GM19238 (cell line): ENCODE results near the gene BAIAP2.
"Not testable (repeated sequence)": the region's sequence is repeated elsewhere in the genome, so short reads cannot be mapped to it uniquely, and the experiment has no call there.

Source experiments
- DNase-seq: peaks from one replicate; pipeline ENCODE4 v3.0.0; 2011; ENCODE audit warnings: low spot score; ENCODE audit not compliant: insufficient read length

Gene BAIAP2

DNA sequence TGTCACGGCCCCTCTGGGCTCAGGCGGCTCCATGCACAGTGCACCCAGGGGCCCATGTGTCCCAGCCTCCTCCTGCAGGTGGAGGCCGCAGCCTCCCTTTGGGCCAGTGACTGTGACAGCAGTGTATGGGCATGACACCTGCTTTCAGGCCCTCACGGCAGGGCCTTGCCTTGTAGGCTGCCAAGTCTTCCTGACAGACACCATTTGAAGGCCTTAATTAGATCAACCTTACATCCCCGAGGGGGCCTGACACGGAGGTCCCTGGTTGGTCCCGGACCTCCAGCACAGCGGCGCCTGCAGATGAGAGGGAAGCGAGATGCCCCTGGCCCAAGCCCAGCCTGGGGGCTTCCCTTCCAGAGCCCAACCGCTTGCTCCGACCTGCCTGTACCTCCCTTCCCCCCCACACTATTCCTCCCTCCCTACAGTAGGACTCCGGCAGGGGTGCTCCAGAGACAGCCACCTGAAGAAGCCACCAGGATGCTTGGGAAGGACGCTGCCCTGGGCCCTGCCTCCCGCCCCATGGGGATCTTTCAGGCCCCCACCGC lies 31.9 kb downstream of the BAIAP2 start:
- no peak for DNase-seq

DNA sequence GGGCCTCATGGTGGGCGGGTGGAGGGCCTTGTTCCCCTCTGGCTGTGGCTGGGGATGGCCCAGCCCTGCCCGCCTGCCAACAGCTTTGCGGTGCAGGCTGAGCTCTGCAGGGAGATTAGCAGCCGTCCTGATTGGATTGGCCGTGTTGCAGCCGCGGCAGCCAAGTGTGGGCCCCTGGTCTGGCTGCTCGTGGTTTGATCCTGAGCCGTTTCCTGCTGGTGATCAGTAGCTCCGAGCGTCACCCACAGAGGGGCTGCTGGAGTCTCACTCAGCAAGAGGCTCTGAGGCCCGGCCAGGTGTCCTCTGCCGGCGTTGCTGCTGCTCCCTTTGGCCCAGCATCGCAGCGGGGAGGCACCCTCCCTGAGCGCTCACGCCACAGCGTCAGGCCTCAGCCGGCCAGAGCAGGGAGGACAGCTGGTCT lies 32.5 kb downstream of the BAIAP2 start:
- DNase-seq, result no peak

DNA sequence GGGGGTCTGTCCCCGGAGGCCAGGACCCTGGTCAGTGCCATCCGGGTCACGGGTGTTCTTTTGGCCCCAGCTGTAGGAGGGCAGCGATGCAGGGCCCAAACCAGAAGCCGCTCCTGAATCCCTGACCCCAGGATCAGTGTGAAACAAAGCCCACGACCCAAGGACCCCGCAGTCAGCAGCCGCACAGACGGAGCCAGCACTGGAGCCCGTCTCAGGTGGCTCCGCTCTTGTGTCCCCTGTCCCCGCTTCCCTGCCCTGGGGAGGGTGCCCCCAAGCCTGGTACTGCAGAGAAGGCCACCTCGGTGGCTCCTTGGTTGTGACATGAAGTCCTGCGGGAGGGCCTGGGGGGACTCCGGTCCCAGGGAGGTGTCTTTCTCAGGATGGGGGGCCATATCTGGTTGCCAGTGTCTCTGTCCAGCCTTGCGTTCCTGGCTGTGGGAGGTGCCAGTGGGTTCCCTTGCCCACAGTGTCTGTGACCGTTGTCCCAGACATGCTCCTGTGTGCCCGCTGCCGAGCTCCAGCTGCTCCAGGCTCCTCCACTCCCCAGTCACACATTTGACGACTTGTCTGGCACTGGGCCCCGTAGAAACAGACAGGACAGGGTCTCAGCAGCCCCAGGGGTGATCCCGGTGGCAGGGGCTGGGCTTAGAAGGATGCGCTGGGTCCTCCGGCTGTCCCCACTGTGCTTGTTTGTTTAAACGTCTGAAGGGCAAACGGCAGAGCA lies 33.6 kb downstream of the BAIAP2 start:
- DNase-seq, result no peak

DNA sequence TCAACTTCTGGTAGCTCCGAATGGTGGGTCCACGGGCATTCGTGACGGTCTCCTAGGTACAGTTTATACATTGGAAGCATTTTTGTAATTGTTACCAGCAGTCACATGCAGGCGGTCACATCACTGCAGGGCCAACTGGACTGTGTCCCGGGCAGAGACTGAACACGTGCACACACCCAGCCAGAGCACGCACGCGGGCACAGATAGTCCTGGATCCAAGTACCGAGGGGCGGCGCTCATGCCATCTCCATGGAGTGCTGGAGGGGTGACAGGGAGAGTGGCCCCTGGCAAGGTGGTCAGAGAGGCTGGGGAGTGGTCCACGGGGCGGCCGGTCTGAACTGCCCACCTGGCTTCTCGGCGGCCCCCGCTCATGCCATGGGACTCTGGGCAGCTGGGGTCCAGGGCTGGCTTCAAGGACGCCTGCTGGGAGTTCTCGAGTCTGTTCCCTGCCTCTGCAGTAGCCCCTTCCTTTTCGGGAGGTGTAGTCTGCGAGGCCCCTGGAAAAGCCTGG lies 34.2 kb downstream of the BAIAP2 start:
- no peak for DNase-seq

DNA sequence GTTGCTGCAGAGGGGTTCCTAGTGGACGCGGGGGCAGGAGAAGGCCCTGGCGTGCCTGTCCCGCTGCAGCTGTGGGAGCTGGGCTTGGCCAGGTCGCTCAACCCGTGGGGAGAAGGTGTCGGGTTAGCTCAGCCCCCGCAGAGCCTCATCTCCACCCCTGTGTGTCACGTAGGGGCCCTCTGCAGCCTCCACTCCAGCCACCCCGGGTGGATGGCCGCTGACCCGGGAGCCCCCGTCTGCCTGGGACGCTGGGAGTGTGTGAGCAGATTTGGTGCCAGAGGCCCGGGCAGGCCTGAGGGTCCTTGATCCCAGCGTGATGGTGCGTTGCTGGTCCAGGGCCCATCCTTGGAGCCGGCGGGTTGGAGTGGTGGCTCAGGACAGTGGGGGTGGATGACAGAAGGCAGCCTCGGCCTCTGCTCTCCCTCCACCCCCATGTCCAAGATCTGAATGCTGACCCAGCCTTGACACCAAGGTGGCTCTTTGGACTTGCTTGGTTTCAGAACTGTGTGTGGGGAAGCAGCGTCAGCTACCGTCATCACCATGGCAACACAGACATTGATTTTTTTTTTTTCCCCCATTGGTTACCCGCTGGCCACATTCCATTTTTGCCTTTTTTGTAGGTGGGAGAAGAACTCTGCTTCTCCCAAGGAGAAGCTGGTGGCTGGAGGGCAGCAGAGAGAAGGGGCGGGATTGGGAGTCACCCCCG lies 35.7 kb downstream of the BAIAP2 start:
- DNase-seq, result no peak

DNA sequence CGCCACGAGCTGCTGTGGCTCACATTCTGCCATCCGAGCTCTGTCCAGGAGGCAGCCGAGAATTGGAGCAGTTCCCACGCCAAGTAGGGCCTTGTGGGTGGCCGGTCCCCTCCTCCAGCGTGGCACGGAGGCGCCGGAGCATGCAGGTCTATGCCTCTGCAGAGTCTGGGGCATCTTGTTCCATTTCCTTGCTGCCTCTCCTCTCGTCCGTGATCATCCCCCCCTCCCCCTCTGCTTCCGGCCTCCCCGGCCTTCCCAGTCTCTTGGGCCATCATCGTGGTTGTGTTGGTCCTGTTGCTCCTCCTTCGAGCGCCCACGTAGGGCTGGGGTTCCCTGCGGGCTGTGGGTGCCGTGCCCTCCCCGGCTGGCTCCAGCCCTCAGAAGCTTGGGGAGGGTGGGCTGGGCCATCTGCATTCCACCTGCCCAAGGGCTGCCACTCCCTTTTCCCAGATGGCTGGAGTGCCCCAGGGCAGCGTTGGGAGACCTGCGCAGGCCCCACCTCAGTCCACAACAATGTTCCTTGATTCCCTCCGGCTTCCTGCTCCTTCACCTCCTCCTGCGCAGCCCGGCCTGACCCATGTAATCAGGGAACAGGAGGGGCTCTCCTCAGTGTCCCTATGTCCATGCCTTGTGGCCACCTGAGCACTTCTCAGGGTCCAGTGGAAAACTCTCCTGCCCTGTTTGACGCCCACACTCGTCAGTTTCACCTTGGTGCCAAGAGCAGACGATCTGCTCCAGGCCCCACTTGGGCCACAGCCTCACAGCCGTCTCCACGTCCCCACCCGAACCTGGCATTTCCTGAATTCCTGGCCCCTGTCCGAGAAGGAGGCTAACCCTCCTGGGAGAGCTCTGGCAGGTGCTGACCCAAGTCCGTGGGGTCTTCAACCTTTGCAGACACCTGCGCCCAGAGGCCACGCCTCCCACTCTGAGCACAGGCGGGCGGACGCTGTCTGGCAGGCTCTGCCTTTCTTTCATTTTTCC lies 37.1 kb downstream of the BAIAP2 start:
- DNase-seq, result no peak

DNA sequence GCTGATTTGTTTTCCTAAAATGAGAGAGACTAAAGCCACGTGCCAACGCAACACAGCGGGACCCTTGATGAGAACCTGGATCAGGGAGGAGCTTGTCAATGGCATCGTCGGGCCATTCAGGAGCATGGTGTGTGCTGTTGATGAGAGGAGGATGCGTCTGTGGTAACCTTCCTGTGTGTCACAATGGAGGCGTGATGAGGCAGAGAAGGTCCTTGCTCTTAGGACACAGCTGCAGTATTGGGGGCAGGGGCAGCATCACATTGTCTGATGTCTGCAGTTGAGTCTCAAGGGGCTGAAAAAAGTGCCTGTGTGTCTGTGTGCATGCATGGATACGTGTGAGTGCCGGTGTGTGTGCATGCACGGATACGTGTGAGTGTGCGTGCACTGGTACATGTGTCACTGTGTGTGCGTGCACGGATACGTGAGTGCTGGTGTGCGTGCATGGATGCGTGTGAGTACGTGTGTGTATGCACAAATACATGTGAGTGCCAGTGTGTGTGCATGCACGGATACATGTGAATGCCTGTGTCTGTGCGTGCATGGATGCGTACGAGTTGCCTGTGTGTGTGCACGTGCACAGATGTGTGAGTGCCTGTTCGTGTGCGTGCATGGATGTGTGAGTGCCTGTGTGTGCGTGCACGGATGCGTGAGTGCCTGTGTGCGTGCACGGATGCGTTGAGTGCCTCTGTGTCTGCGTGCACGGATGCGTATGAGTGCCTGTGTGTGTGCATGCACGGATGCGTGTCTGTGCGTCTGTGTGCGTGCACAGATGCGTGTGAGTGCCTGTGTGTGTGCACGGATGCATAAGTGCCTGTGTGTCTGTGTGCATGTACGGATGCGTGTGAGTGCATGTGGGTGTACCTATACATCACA lies 39.3 kb downstream of the BAIAP2 start:
- no peak for DNase-seq

DNA sequence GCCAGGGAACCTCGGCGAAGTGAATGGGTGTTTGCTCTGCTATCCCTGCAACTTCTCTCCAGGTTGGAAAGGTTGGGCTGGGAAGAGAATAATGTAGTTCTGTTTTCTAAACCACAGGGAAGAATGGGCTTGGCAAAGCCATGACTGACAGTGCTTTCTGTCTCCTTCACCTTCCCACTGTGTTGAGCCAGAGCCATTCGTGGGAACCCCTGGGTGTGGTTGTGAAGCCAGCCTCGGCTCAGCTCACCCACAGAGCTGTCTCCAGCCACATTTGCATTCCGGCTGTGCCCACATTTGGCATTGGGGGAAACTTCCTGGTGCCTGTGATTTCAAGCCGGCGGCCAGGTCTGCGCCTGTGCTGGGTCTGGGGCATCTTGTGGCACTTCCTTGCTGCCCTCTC lies 39.9 kb downstream of the BAIAP2 start:
- DNase-seq, result no peak

DNA sequence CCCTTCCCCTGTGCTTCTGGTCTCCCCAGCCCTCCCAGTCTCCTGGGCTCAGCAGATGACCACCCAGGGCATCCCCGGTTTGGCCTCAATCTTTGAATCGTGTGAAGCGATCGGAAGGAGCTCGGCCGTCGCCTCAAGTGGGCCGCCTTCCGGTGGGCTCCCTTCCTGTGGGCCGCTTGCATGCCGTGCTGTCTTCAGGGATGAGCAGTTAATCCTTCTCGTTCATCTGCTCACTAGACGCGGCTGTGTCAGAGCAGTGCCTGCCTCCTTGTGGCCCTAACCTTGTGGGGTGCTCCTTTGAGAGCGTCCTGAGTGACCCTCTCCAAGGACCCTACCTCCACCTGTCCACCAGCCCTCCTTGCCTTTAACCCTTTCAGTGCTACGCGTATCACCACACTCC lies 40.4 kb downstream of the BAIAP2 start:
- DNase-seq, result no peak

DNA sequence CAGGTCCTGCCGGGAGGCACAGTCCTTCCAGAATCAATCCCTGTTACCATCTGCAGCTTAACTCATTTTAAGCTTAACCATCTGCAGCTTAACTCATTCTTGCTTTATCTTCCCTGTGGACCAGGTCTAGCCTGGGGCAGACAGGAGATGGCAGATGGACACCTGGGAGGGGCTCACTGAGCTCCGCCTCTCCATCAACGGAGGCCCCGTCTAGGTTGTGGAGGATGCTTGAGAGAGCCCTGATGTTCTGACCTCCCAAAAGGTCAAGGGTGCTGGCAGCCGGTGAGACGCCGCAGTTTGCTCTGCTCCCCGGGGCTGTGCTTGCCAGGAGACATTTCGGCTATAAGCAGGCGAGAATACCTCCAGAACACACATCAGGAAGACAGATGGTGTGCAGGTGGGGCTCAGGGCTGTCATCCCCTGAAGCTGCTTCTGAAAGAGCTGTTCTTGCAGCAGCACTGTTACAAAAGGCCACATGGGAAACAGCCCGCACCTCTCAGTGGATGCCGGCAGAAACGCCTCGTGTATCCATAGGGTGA lies 41.3 kb downstream of the BAIAP2 start:
- no peak for DNase-seq

DNA sequence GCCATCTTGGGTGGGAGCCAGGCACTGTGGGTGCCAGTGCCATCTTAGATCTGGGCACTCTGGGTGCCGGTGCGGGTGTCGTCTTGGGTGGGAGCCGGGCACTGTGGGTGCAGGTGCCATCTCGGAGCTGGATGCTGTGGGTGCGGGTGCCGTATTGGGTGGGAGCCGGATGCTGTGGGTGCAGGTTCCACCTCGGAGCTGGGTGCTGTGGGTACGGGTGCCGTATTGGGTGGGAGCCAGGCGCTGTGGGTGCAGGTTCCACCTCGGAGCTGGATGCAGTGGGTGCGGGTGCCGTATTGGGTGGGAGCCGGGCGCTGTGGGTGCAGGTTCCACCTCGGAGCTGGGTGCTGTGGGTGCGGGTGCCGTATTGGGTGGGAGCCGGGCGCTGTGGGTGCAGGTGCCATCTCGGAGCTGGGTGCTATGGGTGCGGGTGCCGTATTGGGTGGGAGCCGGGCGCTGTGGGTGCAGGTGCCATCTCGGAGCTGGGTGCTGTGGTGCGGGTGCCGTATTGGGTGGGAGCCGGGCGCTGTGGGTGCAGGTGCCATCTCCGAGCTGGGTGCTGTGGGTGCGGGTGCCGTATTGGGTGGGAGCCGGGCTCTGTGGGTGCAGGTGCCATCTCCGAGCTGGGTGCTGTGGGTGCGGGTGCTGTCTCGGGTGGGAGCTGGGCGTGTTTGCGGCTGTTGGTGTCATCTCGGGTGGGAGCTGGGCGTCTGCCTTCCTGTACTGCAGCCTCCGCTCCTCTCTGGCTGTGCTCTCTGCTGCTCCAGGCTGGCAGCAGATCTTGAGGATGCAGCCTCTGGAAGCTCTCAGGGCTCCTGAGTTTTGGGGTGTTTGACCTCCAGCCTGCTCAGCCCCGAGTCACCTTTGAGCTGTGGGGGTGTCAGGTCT lies 43.3 kb downstream of the BAIAP2 start:
- DNase-seq, result not testable (repeated sequence)

DNA sequence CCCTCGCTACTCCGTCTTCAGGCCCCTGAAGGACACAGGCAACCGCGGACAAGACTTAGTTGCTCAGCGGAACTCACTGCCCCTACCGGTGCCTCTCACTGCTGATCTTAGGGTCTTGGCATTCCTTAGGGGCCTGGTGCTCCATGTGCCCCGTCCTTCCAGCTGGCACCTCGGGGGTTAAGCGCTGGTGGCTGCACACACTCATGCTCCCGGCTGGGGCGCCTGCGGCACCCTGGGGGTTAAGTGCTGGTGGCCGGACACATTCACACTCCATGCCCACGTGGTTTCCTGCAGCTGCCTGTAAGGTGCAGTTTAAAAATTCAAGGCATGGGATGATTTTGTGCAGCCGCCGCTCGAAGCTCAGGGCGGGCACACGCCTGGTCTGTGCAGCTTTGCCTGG lies 45.1 kb downstream of the BAIAP2 start:
- DNase-seq, result no peak

DNA sequence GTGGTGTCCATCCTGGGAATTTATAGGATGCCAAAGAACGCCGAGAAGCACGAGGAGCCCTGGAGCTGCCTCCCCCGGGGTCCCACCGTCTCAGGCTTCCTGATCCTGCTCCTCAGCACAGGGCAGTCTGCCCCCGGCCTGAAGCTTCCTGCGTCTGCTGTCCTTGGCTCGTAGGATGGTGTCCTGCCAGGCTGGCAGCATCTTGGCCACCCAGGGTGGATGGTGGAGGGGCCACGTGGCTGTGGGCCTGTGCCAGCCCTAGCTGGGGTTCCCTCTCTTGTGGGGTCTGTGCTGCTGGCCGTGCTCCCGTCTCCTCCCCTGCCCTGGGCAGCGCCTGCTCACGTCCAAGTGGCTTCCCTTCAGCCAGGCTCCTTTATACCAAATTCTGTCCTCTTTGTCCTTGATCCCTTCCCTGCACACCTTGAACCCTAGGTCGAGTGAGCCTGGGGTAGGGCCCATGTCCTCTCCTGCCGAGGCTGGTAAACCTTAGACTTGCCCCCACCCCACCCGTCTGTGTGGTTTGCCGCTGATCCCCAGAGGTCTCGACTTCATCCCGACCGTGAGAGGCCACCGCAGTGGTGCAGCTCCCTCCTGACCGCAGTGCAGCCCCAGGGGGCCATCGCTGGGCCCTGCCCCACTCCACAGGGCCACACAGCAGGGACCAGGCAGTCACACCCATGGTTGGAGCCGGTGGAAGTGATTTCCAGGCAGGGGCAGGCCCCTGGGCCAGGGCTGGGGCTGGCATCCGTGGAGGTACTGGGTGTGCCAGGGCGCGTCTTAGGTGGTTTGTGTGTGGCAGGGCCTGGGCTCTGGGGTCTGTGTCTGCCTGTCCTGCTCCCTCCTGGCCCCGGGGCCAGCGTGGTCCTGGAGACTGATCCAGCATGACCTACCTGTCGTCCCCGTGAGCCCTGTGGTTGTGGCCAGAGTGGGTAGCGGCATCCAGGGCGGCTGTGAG lies 46.5 kb downstream of the BAIAP2 start:
- DNase-seq, result no peak

DNA sequence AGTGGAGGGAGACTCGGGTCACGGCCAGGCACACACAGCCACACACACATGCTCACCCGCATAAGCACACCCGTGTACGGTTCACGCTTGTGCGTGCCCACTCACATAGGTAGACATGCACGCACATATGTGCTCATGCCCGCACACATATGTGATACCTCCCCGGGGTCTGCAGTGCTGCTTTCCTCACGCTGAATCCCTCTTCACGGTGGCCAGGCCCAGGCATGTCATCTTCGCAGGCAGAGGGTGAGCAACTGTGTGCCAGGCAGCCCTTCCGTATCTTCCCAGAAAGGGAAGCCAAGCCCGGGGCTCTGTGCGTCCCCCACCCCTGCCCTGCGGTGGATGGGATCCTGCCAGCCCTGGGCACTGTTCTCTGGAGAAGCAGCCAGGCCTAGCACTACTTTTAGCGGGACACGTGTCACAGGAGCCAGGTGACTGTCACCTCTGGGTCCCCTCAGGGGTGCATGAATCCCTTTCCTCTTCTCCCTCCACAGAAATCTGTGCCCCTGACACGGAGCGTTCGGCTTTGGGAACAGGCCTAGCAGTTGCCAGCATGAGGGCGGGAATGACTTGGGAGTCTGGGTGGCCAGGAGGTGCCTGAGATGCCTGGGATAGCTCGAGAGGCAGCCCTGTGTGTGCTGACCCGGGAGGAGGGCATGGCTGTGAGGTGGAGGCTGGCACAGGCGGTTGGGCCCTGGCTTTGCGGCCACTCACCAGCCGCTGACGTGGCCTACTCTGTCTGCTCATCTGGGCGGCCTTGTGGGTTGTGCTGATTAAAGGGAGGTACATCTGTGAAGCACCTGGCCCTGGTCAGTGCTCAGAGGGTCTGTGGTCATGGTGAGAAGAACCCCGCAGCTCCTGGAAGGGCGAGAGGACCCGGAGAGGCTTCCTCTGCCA lies 47.5 kb downstream of the BAIAP2 start:
- DNase-seq, result no peak

DNA sequence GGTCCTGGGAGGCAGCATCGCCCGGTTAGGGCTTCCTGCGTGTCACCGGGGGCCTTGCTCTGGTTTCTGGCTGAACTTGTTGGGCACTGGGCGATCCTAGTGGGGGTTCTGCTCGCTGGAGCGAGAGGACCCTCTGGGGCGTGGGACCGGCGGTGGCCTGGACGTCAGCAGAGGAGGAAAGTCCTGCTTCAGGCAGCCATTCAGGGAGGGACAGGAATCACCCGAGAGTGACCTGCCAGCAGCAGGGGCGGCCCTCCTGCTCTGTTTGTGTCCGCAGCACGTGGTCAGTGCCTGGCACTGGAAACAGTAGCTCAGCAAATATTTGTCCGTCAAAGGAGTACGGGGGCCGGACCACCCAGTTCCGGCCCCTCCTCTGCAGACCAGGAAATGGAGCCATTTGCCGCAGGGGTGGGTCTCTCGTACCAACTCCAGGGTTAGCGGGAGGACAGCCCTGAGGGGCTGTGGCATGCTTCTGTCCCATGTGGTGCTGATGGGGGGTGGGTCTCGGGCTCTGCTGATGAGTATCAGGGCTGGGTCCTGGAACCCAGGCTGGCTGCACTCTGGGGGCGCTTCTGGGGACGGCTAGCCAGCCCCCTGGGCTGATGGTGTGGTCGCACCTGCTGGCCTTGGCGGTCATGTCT lies 48.3 kb downstream of the BAIAP2 start:
- no peak for DNase-seq

DNA sequence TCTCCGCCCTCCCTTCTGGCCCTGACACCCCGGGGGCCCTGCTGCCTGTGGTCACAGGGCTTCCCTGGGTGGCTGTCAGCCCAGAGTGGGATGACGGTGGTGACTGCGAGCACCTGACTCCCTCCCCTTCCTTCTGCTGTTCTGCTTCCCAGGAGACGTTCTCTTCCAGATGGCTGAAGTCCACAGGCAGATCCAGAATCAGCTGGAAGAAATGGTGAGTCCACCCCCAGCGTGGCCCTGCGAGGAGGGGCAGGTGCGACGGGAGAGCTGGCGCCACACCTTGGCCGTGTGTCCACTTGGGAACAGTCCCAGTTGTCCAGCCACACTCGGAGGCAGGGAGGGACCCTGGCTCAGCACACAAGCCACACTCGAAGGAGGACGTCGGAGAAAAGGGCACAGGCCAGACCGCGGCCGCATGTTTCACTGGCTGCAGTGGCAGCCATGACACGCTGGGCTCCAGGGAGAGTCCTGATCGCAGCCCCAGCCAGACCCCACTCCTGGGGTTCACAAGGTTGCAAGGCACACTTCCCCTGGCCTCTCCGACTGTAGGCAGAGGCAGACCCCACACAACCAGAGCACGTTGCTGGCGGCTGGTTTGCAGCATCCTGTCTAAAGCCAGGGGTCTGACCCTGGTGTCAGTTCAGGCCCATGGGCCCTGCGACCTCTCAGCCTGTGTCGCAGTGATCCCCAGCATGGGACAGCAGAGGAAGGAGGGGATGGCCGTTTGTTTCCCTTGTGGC lies 49.9 kb downstream of the BAIAP2 start:
- no peak for DNase-seq
